ENCODE measurements around the gene PNRC1.

PNRC1 gene

DNA sequence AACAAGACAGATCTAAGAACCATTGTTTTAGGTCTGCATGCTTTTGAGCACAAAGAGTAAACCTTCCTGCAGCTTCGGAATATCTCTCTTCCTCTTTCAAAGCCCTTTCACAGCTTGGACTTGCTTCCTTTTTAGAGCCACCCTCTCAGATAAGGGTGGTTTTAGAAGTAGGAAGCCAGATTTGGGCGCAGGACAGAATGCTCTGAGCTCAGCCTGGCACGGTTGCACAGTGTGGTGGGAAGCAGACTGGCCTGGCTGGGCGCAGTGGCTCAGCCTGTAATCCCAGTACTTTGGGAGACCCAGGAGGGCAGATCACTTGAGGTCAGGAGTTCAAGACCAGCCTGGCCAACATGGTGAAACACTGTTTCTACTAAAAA is 35.6 kb upstream of the PNRC1 start:
- no peaks in the 10 kb centered on the region for H3K27me3 ChIP-seq (replicated peaks; ENCODE audit: control insufficient read depth, insufficient read depth, low read length)
- H3K9me3 ChIP-seq (ENCODE audit: control insufficient read depth, low read length) = no peaks in the 10 kb centered on the region
- H3K9ac ChIP-seq (ENCODE audit: low read length) = no peak overlapping the region
- peaks cover 36% of the 10 kb centered on the region for H3K4me1 ChIP-seq (ENCODE audit: control insufficient read depth, insufficient read depth, low read length)
- H3K36me3 ChIP-seq (ENCODE audit: control insufficient read depth, insufficient read depth, low read length, severe bottlenecking) = no peaks in the 10 kb centered on the region
- DNase-seq (ENCODE audit: low read depth) = no peak
- H3K4me3 ChIP-seq (ENCODE audit: low read length) = no peak overlapping the region

DNA sequence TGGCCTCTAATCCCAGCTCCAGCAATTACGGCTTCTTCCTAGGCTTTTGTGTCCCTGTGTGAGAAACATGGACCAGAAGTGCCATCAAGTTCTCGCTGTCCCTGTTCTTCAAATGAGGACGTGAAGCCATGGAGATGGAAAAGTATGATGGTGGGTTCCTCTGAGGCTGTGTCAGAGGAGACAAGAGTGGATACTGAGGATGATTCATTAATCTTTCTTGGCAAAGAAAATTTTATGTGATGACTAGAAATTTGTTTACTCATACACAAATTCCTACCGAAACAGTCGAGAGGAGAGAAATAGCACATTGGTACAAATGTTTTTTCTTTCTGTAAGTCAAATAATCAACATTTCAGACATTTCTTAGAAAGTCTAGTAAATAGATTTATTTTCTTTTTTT is 35.0 kb upstream of the PNRC1 start:
- H3K36me3 ChIP-seq (ENCODE audit: control insufficient read depth, insufficient read depth, low read length, severe bottlenecking) = no peaks in the 10 kb centered on the region
- H3K27me3 ChIP-seq (replicated peaks; ENCODE audit: control insufficient read depth, insufficient read depth, low read length) = no peaks in the 10 kb centered on the region
- DNase-seq (ENCODE audit: low read depth) = no peak
- no peaks in the 10 kb centered on the region for H3K9me3 ChIP-seq (ENCODE audit: control insufficient read depth, low read length)
- no peak overlapping the region for H3K4me3 ChIP-seq (ENCODE audit: low read length)
- H3K9ac ChIP-seq (ENCODE audit: low read length) = no peak overlapping the region
- H3K4me1 ChIP-seq (ENCODE audit: control insufficient read depth, insufficient read depth, low read length) = peaks cover 41% of the 10 kb centered on the region

DNA sequence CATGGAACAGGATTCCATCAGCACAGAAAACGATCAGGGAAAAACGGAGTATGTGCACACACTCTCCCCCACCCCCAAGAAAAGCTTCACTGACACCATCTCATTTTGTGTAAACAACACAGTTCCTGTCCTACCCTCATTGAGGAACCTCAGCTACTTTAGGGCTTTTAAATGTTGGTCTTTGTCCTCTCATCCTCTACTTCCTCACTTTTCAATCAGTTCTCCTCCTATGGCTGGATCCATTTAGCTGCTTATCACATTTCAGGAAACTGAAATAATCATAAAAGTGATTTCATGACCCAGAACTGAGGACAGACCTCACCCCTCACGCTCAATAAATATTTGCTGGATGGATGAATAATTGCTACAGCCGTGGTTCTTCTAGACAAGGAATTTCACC is 33.1 kb upstream of the PNRC1 start:
- H3K4me1 ChIP-seq (ENCODE audit: control insufficient read depth, insufficient read depth, low read length) = peaks cover 52% of the 10 kb centered on the region
- H3K9ac ChIP-seq (ENCODE audit: low read length) = no peak overlapping the region
- DNase-seq (ENCODE audit: low read depth) = no peak

DNA sequence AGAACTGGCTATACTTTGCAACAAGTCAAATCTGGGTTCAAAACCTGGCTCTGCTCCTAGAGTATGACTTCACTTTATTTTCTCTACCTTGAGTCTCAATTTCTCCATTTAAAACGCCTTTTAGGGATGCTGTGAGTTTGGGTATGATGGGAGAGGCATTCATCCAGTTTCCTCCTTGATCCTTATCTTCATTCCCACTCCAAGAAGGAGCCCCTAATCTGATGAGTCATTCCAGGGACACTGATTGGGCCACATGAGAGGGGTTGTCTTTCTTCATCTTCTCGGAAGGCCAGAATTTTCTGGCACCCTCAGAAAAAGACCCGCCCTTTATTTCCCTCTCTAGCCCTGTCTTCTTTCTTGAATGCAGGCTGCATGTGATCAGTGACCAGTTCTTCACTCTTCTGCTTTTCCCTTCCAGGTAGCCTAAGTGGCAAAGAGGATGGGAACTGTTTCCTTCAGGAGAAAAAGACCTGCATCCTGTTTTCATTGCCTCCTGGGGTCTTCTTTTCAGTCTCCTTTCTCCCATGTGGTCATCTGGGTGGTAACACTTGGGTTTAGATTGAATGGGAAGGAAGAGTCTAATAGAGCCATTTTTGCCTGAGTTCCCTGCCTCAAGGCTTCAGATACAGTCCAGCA is 32.1 kb upstream of the PNRC1 start:
- Histone ChIP-seq H3K9ac (ENCODE audit: low read length) (peak overlapping the region; percentile 5), H3K4me1 (ENCODE audit: control insufficient read depth, insufficient read depth, low read length) (peaks cover 52% of the 10 kb centered on the region), H3K27me3 (replicated peaks; ENCODE audit: control insufficient read depth, insufficient read depth, low read length) (no peaks in the 10 kb centered on the region), H3K9me3 (ENCODE audit: control insufficient read depth, low read length) (no peaks in the 10 kb centered on the region), H3K36me3 (ENCODE audit: control insufficient read depth, insufficient read depth, low read length, severe bottlenecking) (no peaks in the 10 kb centered on the region), H3K4me3 (ENCODE audit: low read length) (peak overlapping the region; percentile 4)
- no peak for DNase-seq (ENCODE audit: low read depth)

More for the DNA sequence above, 33.1 kb upstream of the PNRC1 start:
- no peak overlapping the region for H3K4me3 ChIP-seq (ENCODE audit: low read length)
- no peaks in the 10 kb centered on the region for H3K9me3 ChIP-seq (ENCODE audit: control insufficient read depth, low read length)
- H3K27me3 ChIP-seq (replicated peaks; ENCODE audit: control insufficient read depth, insufficient read depth, low read length) = no peaks in the 10 kb centered on the region
- no peaks in the 10 kb centered on the region for H3K36me3 ChIP-seq (ENCODE audit: control insufficient read depth, insufficient read depth, low read length, severe bottlenecking)

DNA sequence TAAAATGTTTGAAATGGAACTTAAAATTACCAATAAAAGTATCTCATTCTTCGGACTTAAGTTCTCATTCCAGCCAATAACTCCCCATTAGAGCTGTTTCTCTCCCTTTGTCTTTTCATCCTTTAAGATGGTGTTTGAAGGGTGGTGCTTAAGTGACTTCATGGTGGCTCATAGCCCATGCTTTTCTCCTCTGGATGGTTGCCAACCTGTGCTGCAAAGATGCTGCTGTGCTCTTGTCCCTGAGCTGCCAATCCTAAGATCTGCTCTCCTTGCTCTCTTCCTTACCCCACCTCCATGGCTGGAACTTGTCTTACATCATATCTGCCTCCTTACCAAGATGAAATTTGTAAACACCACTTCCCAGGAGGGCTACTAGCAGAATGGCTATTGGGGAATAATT is 31.6 kb upstream of the PNRC1 start:
- peak; percentile 43 for DNase-seq (ENCODE audit: low read depth)
- Histone ChIP-seq H3K4me3 (ENCODE audit: low read length) (peak overlapping the region; percentile 27), H3K4me1 (ENCODE audit: control insufficient read depth, insufficient read depth, low read length) (peaks cover 52% of the 10 kb centered on the region), H3K36me3 (ENCODE audit: control insufficient read depth, insufficient read depth, low read length, severe bottlenecking) (no peaks in the 10 kb centered on the region), H3K27me3 (replicated peaks; ENCODE audit: control insufficient read depth, insufficient read depth, low read length) (no peaks in the 10 kb centered on the region), H3K9ac (ENCODE audit: low read length) (peak overlapping the region; percentile 5), H3K9me3 (ENCODE audit: control insufficient read depth, low read length) (no peaks in the 10 kb centered on the region)

DNA sequence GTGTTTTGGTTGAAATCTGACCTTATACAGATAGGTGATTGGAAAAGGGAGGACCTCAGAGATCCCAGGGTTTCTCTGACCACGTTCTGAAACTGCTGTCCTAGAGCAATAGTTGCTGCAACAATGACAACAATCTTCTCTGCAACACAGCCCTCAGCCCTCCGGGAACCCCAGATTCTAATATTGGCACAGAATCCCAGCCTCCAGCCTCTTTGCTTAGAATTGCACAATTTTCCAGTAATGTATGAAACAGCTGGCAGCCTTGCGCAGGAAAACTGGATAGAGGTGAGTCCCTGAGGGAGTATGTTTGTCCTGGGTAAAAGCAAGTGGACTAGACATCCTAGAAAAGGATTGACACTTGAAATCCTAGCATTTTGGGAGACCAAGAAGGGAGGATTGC is 30.4 kb upstream of the PNRC1 start:
- H3K27me3 ChIP-seq (replicated peaks; ENCODE audit: control insufficient read depth, insufficient read depth, low read length) = no peaks in the 10 kb centered on the region
- peaks cover 52% of the 10 kb centered on the region for H3K4me1 ChIP-seq (ENCODE audit: control insufficient read depth, insufficient read depth, low read length)
- no peaks in the 10 kb centered on the region for H3K36me3 ChIP-seq (ENCODE audit: control insufficient read depth, insufficient read depth, low read length, severe bottlenecking)
- H3K9me3 ChIP-seq (ENCODE audit: control insufficient read depth, low read length) = no peaks in the 10 kb centered on the region
- peak overlapping the region; percentile 27 for H3K4me3 ChIP-seq (ENCODE audit: low read length)
- peak; percentile 97 for DNase-seq (ENCODE audit: low read depth)
- H3K9ac ChIP-seq (ENCODE audit: low read length) = peak overlapping the region; percentile 52

DNA sequence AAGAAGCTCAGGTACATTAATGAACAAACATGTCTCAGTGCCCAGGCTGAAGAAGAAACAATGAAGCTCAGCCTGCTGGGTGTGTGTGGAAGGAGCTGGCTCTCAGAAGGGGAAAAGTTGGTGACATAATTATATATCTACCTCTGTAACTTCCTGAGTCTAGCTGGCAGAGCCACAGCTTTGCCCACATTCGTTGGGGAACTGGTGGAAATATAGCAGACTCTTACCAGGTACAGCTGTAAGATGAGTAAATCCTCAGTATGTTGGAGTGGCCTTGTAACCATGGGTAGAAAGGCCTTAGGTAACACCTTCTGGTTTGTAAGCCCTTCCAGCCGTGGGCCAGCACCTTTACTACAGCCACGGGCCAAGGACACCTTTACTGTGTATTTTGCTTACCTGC is 29.9 kb upstream of the PNRC1 start:
- DNase-seq (ENCODE audit: low read depth) = no peak

DNA sequence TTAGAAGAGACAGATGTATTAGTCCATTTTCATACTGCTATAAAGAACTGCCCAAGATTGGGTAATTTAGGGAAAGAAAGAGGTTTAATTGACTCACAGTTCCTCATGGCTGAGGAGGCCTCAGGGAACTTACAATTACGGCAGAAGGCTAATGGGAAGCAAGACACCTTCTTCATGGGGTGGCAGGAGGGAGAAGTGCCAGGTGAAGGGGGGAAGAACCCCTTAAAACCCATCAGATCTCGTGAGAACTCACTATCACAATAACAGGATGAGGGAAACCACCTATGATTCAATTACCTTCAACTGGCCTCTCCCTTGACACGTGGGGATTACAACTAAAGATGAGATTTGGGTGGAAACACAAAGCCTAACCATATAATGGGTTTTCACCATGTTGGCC is 28.9 kb upstream of the PNRC1 start:
- DNase-seq (ENCODE audit: low read depth) = no peak
- Histone ChIP-seq H3K27me3 (replicated peaks; ENCODE audit: control insufficient read depth, insufficient read depth, low read length) (no peaks in the 10 kb centered on the region), H3K9me3 (ENCODE audit: control insufficient read depth, low read length) (no peaks in the 10 kb centered on the region), H3K4me3 (ENCODE audit: low read length) (no peak overlapping the region), H3K9ac (ENCODE audit: low read length) (no peak overlapping the region), H3K4me1 (ENCODE audit: control insufficient read depth, insufficient read depth, low read length) (peaks cover 47% of the 10 kb centered on the region), H3K36me3 (ENCODE audit: control insufficient read depth, insufficient read depth, low read length, severe bottlenecking) (no peaks in the 10 kb centered on the region)

More for the DNA sequence above, 29.9 kb upstream of the PNRC1 start:
- no peaks in the 10 kb centered on the region for H3K9me3 ChIP-seq (ENCODE audit: control insufficient read depth, low read length)
- peak overlapping the region; percentile 12 for H3K4me3 ChIP-seq (ENCODE audit: low read length)
- H3K27me3 ChIP-seq (replicated peaks; ENCODE audit: control insufficient read depth, insufficient read depth, low read length) = no peaks in the 10 kb centered on the region
- H3K9ac ChIP-seq (ENCODE audit: low read length) = peak overlapping the region; percentile 8
- no peaks in the 10 kb centered on the region for H3K36me3 ChIP-seq (ENCODE audit: control insufficient read depth, insufficient read depth, low read length, severe bottlenecking)
- peaks cover 49% of the 10 kb centered on the region for H3K4me1 ChIP-seq (ENCODE audit: control insufficient read depth, insufficient read depth, low read length)

DNA sequence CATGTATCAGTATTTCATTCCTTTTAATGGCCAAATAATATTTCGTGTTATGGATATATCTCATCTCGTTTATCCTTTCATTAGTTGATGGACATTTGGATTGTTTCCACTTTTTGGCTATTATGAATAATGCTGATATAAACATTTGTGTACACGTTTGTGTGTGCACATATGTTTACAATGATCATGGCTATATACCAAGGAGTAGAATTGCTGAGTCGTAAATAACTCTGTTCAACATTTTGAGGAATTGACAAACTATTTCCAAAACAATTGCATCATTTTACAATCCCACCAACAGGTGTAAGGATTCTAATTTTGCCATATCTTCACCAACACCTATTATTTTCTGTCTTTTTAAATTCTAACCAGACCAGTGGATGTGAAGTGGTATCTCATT is 26.3 kb upstream of the PNRC1 start:
- Histone ChIP-seq H3K9ac (ENCODE audit: low read length) (no peak overlapping the region), H3K9me3 (ENCODE audit: control insufficient read depth, low read length) (no peaks in the 10 kb centered on the region), H3K4me1 (ENCODE audit: control insufficient read depth, insufficient read depth, low read length) (peaks cover 25% of the 10 kb centered on the region), H3K27me3 (replicated peaks; ENCODE audit: control insufficient read depth, insufficient read depth, low read length) (no peaks in the 10 kb centered on the region), H3K4me3 (ENCODE audit: low read length) (no peak overlapping the region), H3K36me3 (ENCODE audit: control insufficient read depth, insufficient read depth, low read length, severe bottlenecking) (no peaks in the 10 kb centered on the region)
- no peak for DNase-seq (ENCODE audit: low read depth)

DNA sequence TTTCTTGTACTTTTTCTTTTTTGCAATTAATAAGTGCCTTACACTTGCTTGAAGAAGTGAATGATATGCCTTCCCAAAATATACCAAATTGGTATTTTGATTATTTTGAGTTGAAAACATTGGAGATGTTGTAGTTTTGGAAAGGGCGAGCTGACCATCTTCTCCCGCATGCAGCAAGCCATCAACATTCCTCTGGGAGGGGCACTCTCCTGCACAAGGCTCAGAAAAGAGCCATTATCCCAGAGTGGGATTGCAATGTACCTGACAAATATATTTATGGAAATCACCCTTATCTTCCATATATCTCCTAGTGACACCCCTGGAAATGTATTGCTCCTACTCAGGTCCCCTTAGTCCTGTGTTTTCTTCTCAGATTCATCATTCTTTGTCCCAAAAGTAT is 22.8 kb upstream of the PNRC1 start:
- Histone ChIP-seq H3K4me1 (ENCODE audit: control insufficient read depth, insufficient read depth, low read length) (no peaks in the 10 kb centered on the region), H3K27me3 (replicated peaks; ENCODE audit: control insufficient read depth, insufficient read depth, low read length) (no peaks in the 10 kb centered on the region), H3K9me3 (ENCODE audit: control insufficient read depth, low read length) (no peaks in the 10 kb centered on the region), H3K36me3 (ENCODE audit: control insufficient read depth, insufficient read depth, low read length, severe bottlenecking) (no peaks in the 10 kb centered on the region), H3K9ac (ENCODE audit: low read length) (no peak overlapping the region), H3K4me3 (ENCODE audit: low read length) (no peak overlapping the region)
- DNase-seq (ENCODE audit: low read depth) = no peak

DNA sequence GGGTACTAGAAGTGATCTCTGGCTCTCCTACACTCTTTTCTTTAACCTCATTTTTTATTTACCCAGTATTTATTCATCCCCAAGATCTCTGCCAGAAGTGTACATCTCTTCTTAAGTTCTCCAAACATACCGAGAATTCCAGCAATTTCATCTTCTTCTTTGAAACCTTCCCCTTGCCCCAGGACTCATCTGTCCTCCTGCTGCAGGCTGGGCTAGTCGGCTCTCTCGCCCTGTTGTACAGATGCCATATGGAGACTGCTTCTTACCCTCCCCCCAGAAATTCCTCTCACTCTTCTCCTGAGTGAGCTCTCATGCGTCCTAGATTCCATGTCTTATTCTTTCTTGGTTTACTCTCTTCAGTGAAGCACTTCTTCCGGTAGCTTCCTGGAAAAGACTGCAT is 21.9 kb upstream of the PNRC1 start:
- DNase-seq (ENCODE audit: low read depth) = peak; percentile 35
- H3K36me3 ChIP-seq (ENCODE audit: control insufficient read depth, insufficient read depth, low read length, severe bottlenecking) = no peaks in the 10 kb centered on the region
- no peaks in the 10 kb centered on the region for H3K27me3 ChIP-seq (replicated peaks; ENCODE audit: control insufficient read depth, insufficient read depth, low read length)
- H3K9ac ChIP-seq (ENCODE audit: low read length) = no peak overlapping the region
- no peaks in the 10 kb centered on the region for H3K4me1 ChIP-seq (ENCODE audit: control insufficient read depth, insufficient read depth, low read length)
- H3K4me3 ChIP-seq (ENCODE audit: low read length) = no peak overlapping the region
- no peaks in the 10 kb centered on the region for H3K9me3 ChIP-seq (ENCODE audit: control insufficient read depth, low read length)

DNA sequence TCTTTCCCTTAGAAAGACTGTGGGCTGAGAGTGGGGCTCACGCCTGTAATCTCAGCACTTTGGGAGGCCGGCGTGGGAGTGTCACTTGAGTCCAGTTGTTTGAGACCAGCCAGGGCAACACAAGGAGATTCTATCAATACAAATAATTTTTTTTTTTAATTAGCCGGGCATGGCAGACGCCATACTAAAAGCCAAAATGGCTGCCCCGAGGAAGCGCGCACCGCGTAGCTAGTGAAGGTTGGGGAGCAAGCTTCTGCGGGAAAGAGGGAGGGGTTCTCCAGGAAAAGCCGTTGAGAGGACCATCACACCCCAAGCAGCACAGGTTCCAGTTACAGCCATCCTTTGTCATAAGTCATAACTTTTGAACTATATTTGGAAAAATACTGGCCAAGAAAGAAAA is 21.3 kb upstream of the PNRC1 start:
- Histone ChIP-seq H3K9ac (ENCODE audit: low read length) (no peak overlapping the region), H3K9me3 (ENCODE audit: control insufficient read depth, low read length) (no peaks in the 10 kb centered on the region), H3K4me3 (ENCODE audit: low read length) (no peak overlapping the region), H3K36me3 (ENCODE audit: control insufficient read depth, insufficient read depth, low read length, severe bottlenecking) (no peaks in the 10 kb centered on the region), H3K4me1 (ENCODE audit: control insufficient read depth, insufficient read depth, low read length) (no peaks in the 10 kb centered on the region), H3K27me3 (replicated peaks; ENCODE audit: control insufficient read depth, insufficient read depth, low read length) (no peaks in the 10 kb centered on the region)
- DNase-seq (ENCODE audit: low read depth) = no peak

Measured in adipocyte (in vitro differentiated cells).